HG02588 (cell line): ENCODE measurements around the gene SORBS2.

ENCODE experiments used
- ATAC-seq: cut with Tn5 transposase; IDR thresholded peaks from one replicate; pipeline ENCODE4 v1.9.1; 2021; ENCODE audit warnings: mild to moderate bottlenecking, moderate library complexity; ENCODE audit not compliant: unreplicated experiment

The SORBS2 gene

GRCh38 chr4:185778307-185778706 lies 33.7 kb downstream of the SORBS2 start:
- ATAC-seq, result no peak

GRCh38 chr4:185775792-185776555 lies 36.0 kb downstream of the SORBS2 start:
- ATAC-seq, result no peak

- no peak for ATAC-seq
Measured at GRCh38 chr4:185774845-185775680, 36.9 kb downstream of the SORBS2 start.

GRCh38 chr4:185774131-185774653 lies 37.8 kb downstream of the SORBS2 start:
- no peak for ATAC-seq

GRCh38 chr4:185773419-185773818 lies 38.6 kb downstream of the SORBS2 start:
- ATAC-seq, result no peak

- no peak for ATAC-seq
Measured at GRCh38 chr4:185772391-185773093, 39.5 kb downstream of the SORBS2 start.

- ATAC-seq, result no peak
Measured at GRCh38 chr4:185771711-185772390, 40.1 kb downstream of the SORBS2 start.

- ATAC-seq, result no peak
Measured at GRCh38 chr4:185767528-185767927, 44.5 kb downstream of the SORBS2 start.

- no peak for ATAC-seq
Measured at GRCh38 chr4:185764876-185765275, 47.1 kb downstream of the SORBS2 start.

- no peak for ATAC-seq
Measured at GRCh38 chr4:185761352-185762235, 50.4 kb downstream of the SORBS2 start.

- no peak for ATAC-seq
Measured at GRCh38 chr4:185758807-185759206, 53.2 kb downstream of the SORBS2 start.

GRCh38 chr4:185755451-185755850 lies 56.5 kb downstream of the SORBS2 start:
- no peak for ATAC-seq

- no peak for ATAC-seq
Measured at GRCh38 chr4:185754961-185755360, 57.0 kb downstream of the SORBS2 start.

- ATAC-seq, result no peak
Measured at GRCh38 chr4:185752872-185753271, 59.1 kb downstream of the SORBS2 start.

GRCh38 chr4:185749858-185750257 lies 62.1 kb downstream of the SORBS2 start:
- no peak for ATAC-seq

GRCh38 chr4:185748901-185749390 lies 63.0 kb downstream of the SORBS2 start:
- ATAC-seq, result no peak

- ATAC-seq, result no peak
Measured at GRCh38 chr4:185745891-185746290, 66.1 kb downstream of the SORBS2 start.

GRCh38 chr4:185744946-185745345 lies 67.0 kb downstream of the SORBS2 start:
- ATAC-seq, result no peak

- ATAC-seq, result no peak
Measured at GRCh38 chr4:185744488-185744862, 67.5 kb downstream of the SORBS2 start.
